Transverse colon (tissue), 4 donors: ENCODE data around the gene SLC35F4. TPM values are rescaled to one million over a fixed set of nuclear protein-coding genes. Genes with fewer than 3 reads are reported as not detected.
"Not testable (repeated sequence)": the region's sequence is repeated elsewhere in the genome, so short reads cannot be mapped to it uniquely, and the experiment has no call there.

Experiments used
- DNase-seq: peaks from one replicate; pipeline ENCODE4 v3.0.0-alpha.2; 2019
- H3K27ac ChIP-seq, 4 donors: fragments of 200-600 bp; sonication (generic); 2 replicates each; pipeline ENCODE4 v1.5.1; 2016 to 2018; ENCODE audit warnings: inconsistent platforms in 4 of 4
- H3K27me3 ChIP-seq: fragments of 200-600 bp; sonication (generic); 2 replicates; pipeline ENCODE4 v1.5.1; 2017; ENCODE audit warnings: inconsistent platforms
- H3K36me3 ChIP-seq, 4 donors: fragments of 200-600 bp; sonication (generic); 2 replicates each; pipeline ENCODE4 v1.5.1; 2017 to 2019; ENCODE audit warnings: inconsistent platforms in 4 of 4
- H3K4me1 ChIP-seq, 4 donors: fragments of 200-600 bp; sonication (generic); 2 replicates each; pipeline ENCODE4 v1.5.1; 2017 to 2020; ENCODE audit warnings: inconsistent platforms in 4 of 4
- H3K4me3 ChIP-seq, 4 donors: fragments of 200-600 bp; sonication (generic); 1 replicate in 1 of 4; 2 replicates in 3 of 4; pipeline versions ENCODE4 v1.5.1 to v1.6.1; 2017 to 2019; ENCODE audit warnings: inconsistent platforms in 4 of 4
- H3K9me3 ChIP-seq, 2 donors: fragments of 200-600 bp; sonication (generic); 2 replicates each; pipeline ENCODE4 v1.5.1; 2017 to 2019; ENCODE audit warnings: inconsistent platforms in 2 of 2
- CTCF ChIP-seq, 5 experiments: fragments of 200-600 bp in 3 of 5; fragments of 450-650 bp in 2 of 5; sonication (generic) in 3 of 5; IDR thresholded peaks; 1 replicate in 2 of 5; 2 replicates in 3 of 5; pipeline ENCODE4 v1.5.1; 2016 to 2017; ENCODE audit warnings: antibody characterized with exemption in 5 of 5, inconsistent platforms in 3 of 5, mild to moderate bottlenecking in 2 of 5, moderate library complexity in 1 of 5
- EP300 ChIP-seq: sonication (generic); formaldehyde crosslinking; IDR thresholded peaks from one replicate; pipeline ENCODE4 v1.6.1; 2017; ENCODE audit warnings: antibody characterized with exemption, low read depth
- POLR2A ChIP-seq: fragments of 450-650 bp; IDR thresholded peaks from one replicate; pipeline ENCODE4 v1.6.1; 2016; ENCODE audit warnings: antibody characterized with exemption, mild to moderate bottlenecking, moderate library complexity
- POLR2AphosphoS5 ChIP-seq, 3 donors: sonication (generic); formaldehyde crosslinking; IDR thresholded peaks; one replicate each; pipeline ENCODE4 v1.6.1; 2016; ENCODE audit warnings: antibody characterized with exemption in 3 of 3
- WGBS, 2 donors: methylation state at CpG; one replicate each; pipeline ENCODE4 v1.1.5; 2018; ENCODE audit warnings: low coverage in 1 of 2; 5-methylcytosine and 5-hydroxymethylcytosine counted together
- in situ Hi-C, 4 donors: fragments of 200-750 bp; cut with MboI; loops; one replicate each; pipeline versions ENCODE4 v1.15.0 to v1.15.1; 2017; ENCODE audit warnings: low sequenced_read_pairs in 3 of 4, low pct_ligation_motif_present in 1 of 4, low pct_unique_long_range_greater_than_20kb in 1 of 4
- intact Hi-C: fragments of 100-400 bp; cut with DNase I; formaldehyde crosslinking; loops from one replicate; pipeline ENCODE4 v1.15.1; 2023; ENCODE audit warnings: low total_unique reads
- total RNA-seq, 4 donors: library from RNA; depleted of rRNA; stranded (reverse); fragments of >200 nt; gene quantifications; one replicate each; pipeline ENCODE4 v1.1.0, GENCODE V29; 2016

Gene SLC35F4
- total RNA-seq, 4 donors from 2014 or later = not detected

- no peaks in the 10 kb centered on the region for H3K36me3 ChIP-seq
- DNase-seq = no peak
- H3K4me1 ChIP-seq = no peaks in the 10 kb centered on the region
- intact Hi-C loops = no loop called here
- TF ChIP-seq CTCF (IDR thresholded peaks at IDR 0.05) (no peak), POLR2A (no peak), POLR2AphosphoS5 (IDR thresholded peaks at IDR 0.05) (no peak), EP300 (no peak)
- in situ Hi-C loops = no loop called here
- no peaks in the 10 kb centered on the region for H3K27me3 ChIP-seq
- no peaks in the 10 kb centered on the region for H3K9me3 ChIP-seq
- WGBS, 2 donors = 0 to 15% methylated on average over 2 to 3 of the region's 3 CpGs
- no peak overlapping the region for H3K27ac ChIP-seq
- no peak overlapping the region for H3K4me3 ChIP-seq
Measured at GRCh38 chr14:57714487-57714931, 151.4 kb downstream of the SLC35F4 start.

- Histone ChIP-seq H3K27me3 (no peaks in the 10 kb centered on the region), H3K9me3 (no peaks in the 10 kb centered on the region), H3K36me3 (no peaks in the 10 kb centered on the region), H3K4me1 (no peaks in the 10 kb centered on the region), H3K4me3 (no peak overlapping the region), H3K27ac (no peak overlapping the region)
- WGBS, 2 donors = 67 to 81% methylated on average over 3 of the region's 3 CpGs
- in situ Hi-C loops = no loop called here
- no peak for DNase-seq
- no peak for TF ChIP-seq CTCF (IDR thresholded peaks at IDR 0.05)
- TF ChIP-seq POLR2AphosphoS5 (IDR thresholded peaks at IDR 0.05) = no peak
- TF ChIP-seq EP300 = no peak
- TF ChIP-seq POLR2A = no peak
- intact Hi-C loops = no loop called here
Measured at GRCh38 chr14:57712698-57713097, 153.2 kb downstream of the SLC35F4 start.

- no peak for DNase-seq
- in situ Hi-C loops = no loop called here
- 20 to 25% methylated on average over 3 of the region's 3 CpGs for WGBS, 2 donors
Measured at GRCh38 chr14:57712102-57712501, 153.8 kb downstream of the SLC35F4 start.

GRCh38 chr14:57709909-57710308 lies 156.0 kb downstream of the SLC35F4 start:
- Histone ChIP-seq H3K9me3 (no peaks in the 10 kb centered on the region), H3K27ac (no peak overlapping the region), H3K36me3 (no peaks in the 10 kb centered on the region), H3K4me3 (no peak overlapping the region), H3K4me1 (no peaks in the 10 kb centered on the region), H3K27me3 (no peaks in the 10 kb centered on the region)
- TF ChIP-seq CTCF (IDR thresholded peaks at IDR 0.05) (no peak), POLR2A (no peak), POLR2AphosphoS5 (IDR thresholded peaks at IDR 0.05) (no peak)
- intact Hi-C loops = no loop called here
- in situ Hi-C loops = no loop called here
- WGBS, 2 donors = 0 to 35% methylated on average over 1 to 2 of the region's 2 CpGs
- DNase-seq = no peak

More at GRCh38 chr14:57712102-57712501, 153.8 kb downstream of the SLC35F4 start:
- TF ChIP-seq POLR2A (no peak), EP300 (no peak), CTCF (IDR thresholded peaks at IDR 0.05) (no peak), POLR2AphosphoS5 (IDR thresholded peaks at IDR 0.05) (no peak)
- intact Hi-C loops = no loop called here
- Histone ChIP-seq H3K27ac (no peak overlapping the region), H3K4me3 (no peak overlapping the region), H3K27me3 (no peaks in the 10 kb centered on the region), H3K36me3 (no peaks in the 10 kb centered on the region), H3K4me1 (no peaks in the 10 kb centered on the region), H3K9me3 (no peaks in the 10 kb centered on the region)

- H3K36me3 ChIP-seq, H3K9me3 ChIP-seq, in situ Hi-C loops, H3K27ac ChIP-seq, H3K4me1 ChIP-seq, DNase-seq, H3K4me3 ChIP-seq, H3K27me3 ChIP-seq, intact Hi-C loops: not testable (repeated sequence)
- 88 to 98% methylated on average over 4 to 5 of the region's 5 CpGs for WGBS, 2 donors
Measured at GRCh38 chr14:57709086-57709485, 156.8 kb downstream of the SLC35F4 start.
